ENCODE measurements around the gene PITPNC1.

PITPNC1 gene

GRCh38 chr17:67532326-67532871 is 155.3 kb downstream of the PITPNC1 start:
- in situ Hi-C loops (cut with MboI; ENCODE audit: low sequenced_read_pairs) = no loop called here

GRCh38 chr17:67534941-67535340 is 157.9 kb downstream of the PITPNC1 start:
- in situ Hi-C loops (cut with MboI; ENCODE audit: low sequenced_read_pairs) = no loop called here

GRCh38 chr17:67542219-67543114 is 165.4 kb downstream of the PITPNC1 start:
- in situ Hi-C loops (cut with MboI; ENCODE audit: low sequenced_read_pairs) = no loop called here

- in situ Hi-C loops (cut with MboI; ENCODE audit: low sequenced_read_pairs) = no loop called here
Observed at GRCh38 chr17:67544364-67544955, 167.4 kb downstream of the PITPNC1 start.

- in situ Hi-C loops (cut with MboI; ENCODE audit: low sequenced_read_pairs) = no loop called here
Observed at GRCh38 chr17:67546578-67547527, 169.8 kb downstream of the PITPNC1 start.

- in situ Hi-C loops (cut with MboI; ENCODE audit: low sequenced_read_pairs) = no loop called here
Observed at GRCh38 chr17:67548693-67549092, 171.6 kb downstream of the PITPNC1 start.

- in situ Hi-C loops (cut with MboI; ENCODE audit: low sequenced_read_pairs) = no loop called here
Observed at GRCh38 chr17:67549820-67550219, 172.7 kb downstream of the PITPNC1 start.

- in situ Hi-C loops (cut with MboI; ENCODE audit: low sequenced_read_pairs) = no loop called here
Observed at GRCh38 chr17:67554634-67555033, 177.6 kb downstream of the PITPNC1 start.

- in situ Hi-C loops (cut with MboI; ENCODE audit: low sequenced_read_pairs) = no loop called here
Observed at GRCh38 chr17:67555855-67556254, 178.8 kb downstream of the PITPNC1 start.

- in situ Hi-C loops (cut with MboI; ENCODE audit: low sequenced_read_pairs) = no loop called here
Observed at GRCh38 chr17:67557052-67557845, 180.2 kb downstream of the PITPNC1 start.

GRCh38 chr17:67557921-67558320 is 180.8 kb downstream of the PITPNC1 start:
- in situ Hi-C loops (cut with MboI; ENCODE audit: low sequenced_read_pairs) = no loop called here

GRCh38 chr17:67558740-67559380 is 181.8 kb downstream of the PITPNC1 start:
- in situ Hi-C loops (cut with MboI; ENCODE audit: low sequenced_read_pairs) = no loop called here

- in situ Hi-C loops (cut with MboI; ENCODE audit: low sequenced_read_pairs) = no loop called here
Observed at GRCh38 chr17:67559381-67559966, 182.4 kb downstream of the PITPNC1 start.

- in situ Hi-C loops (cut with MboI; ENCODE audit: low sequenced_read_pairs) = no loop called here
Observed at GRCh38 chr17:67562005-67562404, 184.9 kb downstream of the PITPNC1 start.

- in situ Hi-C loops (cut with MboI; ENCODE audit: low sequenced_read_pairs) = no loop called here
Observed at GRCh38 chr17:67563692-67564228, 186.7 kb downstream of the PITPNC1 start.

- in situ Hi-C loops (cut with MboI; ENCODE audit: low sequenced_read_pairs) = no loop called here
Observed at GRCh38 chr17:67565068-67565467, 188.0 kb downstream of the PITPNC1 start.

GRCh38 chr17:67566656-67567055 is 189.6 kb downstream of the PITPNC1 start:
- in situ Hi-C loops (cut with MboI; ENCODE audit: low sequenced_read_pairs) = no loop called here

GRCh38 chr17:67569015-67569451 is 192.0 kb downstream of the PITPNC1 start:
- in situ Hi-C loops (cut with MboI; ENCODE audit: low sequenced_read_pairs) = no loop called here

GRCh38 chr17:67569873-67570272 is 192.8 kb downstream of the PITPNC1 start:
- in situ Hi-C loops (cut with MboI; ENCODE audit: low sequenced_read_pairs) = no loop called here

All from HL-60/S4 treated with phorbol 12-myristate 13-acetate at 8.2 ng/mL for 4 days and 3 days (cell line).